Measurements from ENCODE around the gene MKNK2. TPM values are rescaled to one million over a fixed set of nuclear protein-coding genes. Genes with fewer than 3 reads are reported as not detected.
A peak's percentile ranks its signal among the peaks of the same experiment; 100 is the strongest.

Gene MKNK2
- polyA plus RNA-seq, 1 of the 3 experiments (the other 2 are of a cell fraction), result 65.4 TPM

DNA sequence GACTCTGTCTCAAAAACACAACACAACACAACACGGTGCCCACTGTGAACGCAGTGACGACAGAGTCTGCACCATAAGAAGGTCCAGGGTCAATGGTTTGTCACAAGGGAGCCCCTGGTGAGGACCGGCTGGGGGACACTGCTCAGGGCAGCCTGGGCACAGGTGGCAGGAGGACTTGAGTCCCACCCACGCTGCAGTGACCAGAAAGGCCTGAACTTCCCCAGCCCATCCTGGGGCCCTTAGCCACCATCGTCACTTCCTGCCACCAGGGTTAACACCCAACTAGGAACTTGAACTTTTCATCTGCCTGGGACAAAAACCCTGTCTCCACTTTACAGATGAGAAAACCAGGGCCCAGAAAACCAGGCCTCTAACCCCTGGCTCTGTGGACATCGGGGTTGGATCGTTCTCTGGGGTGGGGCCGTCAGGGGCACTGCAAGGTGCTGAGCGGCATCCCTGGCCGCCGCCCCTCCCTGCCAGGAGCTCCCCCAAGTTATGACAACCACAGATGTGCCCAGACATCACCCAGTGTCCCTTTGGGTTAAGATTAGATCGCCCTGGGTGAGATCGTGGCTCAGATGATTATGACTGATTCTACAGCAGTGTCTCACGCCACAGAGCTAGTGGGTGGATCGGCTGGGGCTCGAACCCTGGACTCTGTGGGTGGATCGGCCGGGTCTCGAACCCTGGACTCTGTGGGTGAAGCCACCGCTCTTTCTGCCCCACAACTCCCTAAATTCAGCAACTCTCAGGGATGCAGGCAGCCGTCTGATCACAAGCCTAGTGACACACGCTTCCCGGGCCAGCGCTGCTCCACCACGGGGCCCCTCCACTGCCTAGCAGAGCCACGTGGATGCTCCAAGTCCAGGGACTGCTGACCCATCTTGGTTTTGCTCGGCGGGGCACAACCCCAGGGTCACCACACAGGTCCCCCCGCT lies 31.1 kb upstream of the MKNK2 start:
- Histone ChIP-seq H3K79me2 (ENCODE audit: insufficient read depth) (peaks cover 26% of the 10 kb centered on the region; the same call in 1 of the 2 replicates), H3K27ac (ENCODE audit: low read depth in 2 of 2, low read length in 1 of 2) (no peak overlapping the region), H3F3A (replicated peaks; ENCODE audit: insufficient read depth) (peaks cover 2% of the 10 kb centered on the region), H3K27me3 (ENCODE audit: insufficient read depth) (no peaks in the 10 kb centered on the region), H3K9me2 (no peaks in the 10 kb centered on the region), H3K4me2 (no peak overlapping the region), H2AFZ (ENCODE audit: low read depth) (no peak overlapping the region), H3K36me3 (replicated peaks in 1 of 2; ENCODE audit: control insufficient read depth in 1 of 2, insufficient read depth in 2 of 2, low read length in 1 of 2) (peaks cover 6% of the 10 kb centered on the region in 2 experiments), H3K4me3 (ENCODE audit: low read depth in 2 of 2, low read length in 1 of 2) (no peak overlapping the region), H3K9ac (no peak overlapping the region), H3K4me1 (ENCODE audit: control insufficient read depth in 1 of 2, insufficient read depth in 2 of 2, low read depth in 1 of 2, low read length in 1 of 2) (no peaks in the 10 kb centered on the region), H3K9me3 (no peaks in the 10 kb centered on the region), H4K20me1 (ENCODE audit: insufficient read depth) (no peaks in the 10 kb centered on the region)
- peak; percentile 28 for DNase-seq
- ChIA-PET CTCF (interaction anchor here (0.6 kb wide), 1 partner anchor 555 kb away, joined by 3 read pairs; no protein-coding TSS in a partner anchor), POLR2A (no interaction called here)
- WGBS (ENCODE audit: low lambda C conversion rate), result 96% methylated on average over 17 of the region's 30 CpGs
- no peak for TF ChIP-seq TEAD4 (IDR thresholded peaks at IDR 0.05; ENCODE audit: borderline replicate concordance, insufficient read depth)

DNA sequence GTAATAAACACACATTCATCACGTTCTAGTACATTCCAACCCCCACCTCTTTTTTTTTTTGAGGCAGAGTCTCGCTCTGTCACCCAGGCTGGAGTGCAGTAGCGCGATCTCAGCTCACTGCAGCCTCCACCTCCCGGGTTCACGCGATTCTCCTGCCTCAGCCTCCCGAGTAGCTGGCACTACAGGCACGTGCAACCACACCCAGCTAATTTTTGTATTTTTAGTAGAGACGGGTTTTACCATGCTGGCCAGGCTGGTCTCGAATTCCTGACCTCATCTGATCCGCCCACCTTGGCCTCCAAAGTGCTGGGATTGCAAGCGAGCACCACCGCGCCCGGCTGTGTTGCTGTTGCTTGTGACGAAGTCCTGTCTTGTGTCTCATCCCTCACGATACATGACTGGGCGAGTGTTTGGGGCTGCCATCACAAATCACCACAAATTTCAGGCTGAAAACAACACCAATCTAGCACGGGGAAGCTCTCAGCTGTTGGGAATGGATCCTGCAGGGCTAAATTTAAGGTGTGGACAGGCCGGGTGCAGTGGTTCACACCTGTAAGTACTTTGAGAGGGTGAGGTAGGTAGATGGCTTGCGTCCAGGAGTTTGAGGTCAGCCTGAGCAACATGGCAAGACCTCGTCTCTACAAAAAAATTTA lies 29.4 kb upstream of the MKNK2 start:
- H3K9ac ChIP-seq, result no peak overlapping the region
- POLR2A ChIA-PET, result no interaction called here
- TF ChIP-seq, protein P1, sequence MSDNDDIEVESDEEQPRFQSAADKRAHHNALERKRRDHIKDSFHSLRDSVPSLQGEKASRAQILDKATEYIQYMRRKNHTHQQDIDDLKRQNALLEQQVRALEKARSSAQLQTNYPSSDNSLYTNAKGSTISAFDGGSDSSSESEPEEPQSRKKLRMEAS (IDR thresholded peaks at IDR 0.05; ENCODE audit: low read depth), result no peak
- no peak for TF ChIP-seq RFX5 (IDR thresholded peaks at IDR 0.05; ENCODE audit: low read length)
- TF ChIP-seq GATA2 (CRISPR knock-in tag; IDR thresholded peaks at IDR 0.05), result no peak
- TF ChIP-seq, protein P2, sequence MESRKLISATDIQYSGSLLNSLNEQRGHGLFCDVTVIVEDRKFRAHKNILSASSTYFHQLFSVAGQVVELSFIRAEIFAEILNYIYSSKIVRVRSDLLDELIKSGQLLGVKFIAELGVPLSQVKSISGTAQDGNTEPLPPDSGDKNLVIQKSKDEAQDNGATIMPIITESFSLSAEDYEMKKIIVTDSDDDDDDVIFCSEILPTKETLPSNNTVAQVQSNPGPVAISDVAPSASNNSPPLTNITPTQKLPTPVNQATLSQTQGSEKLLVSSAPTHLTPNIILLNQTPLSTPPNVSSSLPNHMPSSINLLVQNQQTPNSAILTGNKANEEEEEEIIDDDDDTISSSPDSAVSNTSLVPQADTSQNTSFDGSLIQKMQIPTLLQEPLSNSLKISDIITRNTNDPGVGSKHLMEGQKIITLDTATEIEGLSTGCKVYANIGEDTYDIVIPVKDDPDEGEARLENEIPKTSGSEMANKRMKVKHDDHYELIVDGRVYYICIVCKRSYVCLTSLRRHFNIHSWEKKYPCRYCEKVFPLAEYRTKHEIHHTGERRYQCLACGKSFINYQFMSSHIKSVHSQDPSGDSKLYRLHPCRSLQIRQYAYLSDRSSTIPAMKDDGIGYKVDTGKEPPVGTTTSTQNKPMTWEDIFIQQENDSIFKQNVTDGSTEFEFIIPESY (IDR thresholded peaks at IDR 0.05; ENCODE audit: borderline replicate concordance, low read depth), result no peak
- TF ChIP-seq ELF1 (IDR thresholded peaks at IDR 0.05), result no peak
- TF ChIP-seq GABPA (IDR thresholded peaks at IDR 0.05; ENCODE audit: low read depth), result no peak
- TF ChIP-seq, protein P3, sequence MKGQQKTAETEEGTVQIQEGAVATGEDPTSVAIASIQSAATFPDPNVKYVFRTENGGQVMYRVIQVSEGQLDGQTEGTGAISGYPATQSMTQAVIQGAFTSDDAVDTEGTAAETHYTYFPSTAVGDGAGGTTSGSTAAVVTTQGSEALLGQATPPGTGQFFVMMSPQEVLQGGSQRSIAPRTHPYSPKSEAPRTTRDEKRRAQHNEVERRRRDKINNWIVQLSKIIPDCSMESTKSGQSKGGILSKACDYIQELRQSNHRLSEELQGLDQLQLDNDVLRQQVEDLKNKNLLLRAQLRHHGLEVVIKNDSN (IDR thresholded peaks at IDR 0.05; ENCODE audit: borderline replicate concordance, low read depth), result no peak
- TF ChIP-seq FOXJ3 (CRISPR knock-in tag; IDR thresholded peaks at IDR 0.05), result no peak
- no peak for TF ChIP-seq FOSL2 (IDR thresholded peaks at IDR 0.05; ENCODE audit: borderline replicate concordance, low read depth)
- no peak for TF ChIP-seq RAD21 (IDR thresholded peaks at IDR 0.05; ENCODE audit: low read length)
- TF ChIP-seq SIN3A (IDR thresholded peaks at IDR 0.05; ENCODE audit: borderline replicate concordance, low read depth, low read length), result no peak
- TF ChIP-seq JUND (IDR thresholded peaks at IDR 0.05), result no peak
- TF ChIP-seq TEAD4 (IDR thresholded peaks at IDR 0.05; ENCODE audit: borderline replicate concordance, insufficient read depth), result no peak
- TF ChIP-seq SMC3 (IDR thresholded peaks at IDR 0.05; ENCODE audit: low read depth, low read length), result no peak
- TF ChIP-seq MXI1 (IDR thresholded peaks at IDR 0.05; ENCODE audit: low read depth, low read length), result no peak
- TF ChIP-seq POLR2AphosphoS5 (IDR thresholded peaks at IDR 0.05; ENCODE audit: low read depth, low read length), result no peak
- no peaks in the 10 kb centered on the region for H3K9me3 ChIP-seq
- peaks cover 2% of the 10 kb centered on the region for H3F3A ChIP-seq (replicated peaks; ENCODE audit: insufficient read depth)
- H3K36me3 ChIP-seq (replicated peaks in 1 of 2; ENCODE audit: control insufficient read depth in 1 of 2, insufficient read depth in 2 of 2, low read length in 1 of 2), result peaks cover 10 to 12% of the 10 kb centered on the region in 2 experiments
- H3K27me3 ChIP-seq (ENCODE audit: insufficient read depth), result no peaks in the 10 kb centered on the region
- DNase-seq, result peak; percentile 3
- CTCF ChIA-PET, result interaction anchor here (1.1 to 1.6 kb wide), 2 partner anchors 12 to 61 kb away, joined by 3 to 7 read pairs; no protein-coding TSS in a partner anchor
- H2AFZ ChIP-seq (ENCODE audit: low read depth), result no peak overlapping the region
- H3K4me3 ChIP-seq (ENCODE audit: low read depth in 2 of 2, low read length in 1 of 2), result no peak overlapping the region
- no peak overlapping the region for H3K4me2 ChIP-seq
- no peaks in the 10 kb centered on the region for H4K20me1 ChIP-seq (ENCODE audit: insufficient read depth)
- WGBS (ENCODE audit: low lambda C conversion rate), result 95% methylated on average over 23 of the region's 23 CpGs
- H3K27ac ChIP-seq (ENCODE audit: low read depth in 2 of 2, low read length in 1 of 2), result no peak overlapping the region
- no peaks in the 10 kb centered on the region for H3K4me1 ChIP-seq (ENCODE audit: control insufficient read depth in 1 of 2, insufficient read depth in 2 of 2, low read depth in 1 of 2, low read length in 1 of 2)
- H3K9me2 ChIP-seq, result no peaks in the 10 kb centered on the region
- peaks cover 14% of the 10 kb centered on the region; the same call in 1 of the 2 replicates for H3K79me2 ChIP-seq (ENCODE audit: insufficient read depth)
